NCI-H2081 (cell line): Measurements from ENCODE around the gene ZFPL1.

ENCODE experiments used
- DNase-seq, 2 experiments: peaks; one replicate each; lab custom pipeline; 2025; lab: John Stamatoyannopoulos, UW

The ZFPL1 gene

DNA sequence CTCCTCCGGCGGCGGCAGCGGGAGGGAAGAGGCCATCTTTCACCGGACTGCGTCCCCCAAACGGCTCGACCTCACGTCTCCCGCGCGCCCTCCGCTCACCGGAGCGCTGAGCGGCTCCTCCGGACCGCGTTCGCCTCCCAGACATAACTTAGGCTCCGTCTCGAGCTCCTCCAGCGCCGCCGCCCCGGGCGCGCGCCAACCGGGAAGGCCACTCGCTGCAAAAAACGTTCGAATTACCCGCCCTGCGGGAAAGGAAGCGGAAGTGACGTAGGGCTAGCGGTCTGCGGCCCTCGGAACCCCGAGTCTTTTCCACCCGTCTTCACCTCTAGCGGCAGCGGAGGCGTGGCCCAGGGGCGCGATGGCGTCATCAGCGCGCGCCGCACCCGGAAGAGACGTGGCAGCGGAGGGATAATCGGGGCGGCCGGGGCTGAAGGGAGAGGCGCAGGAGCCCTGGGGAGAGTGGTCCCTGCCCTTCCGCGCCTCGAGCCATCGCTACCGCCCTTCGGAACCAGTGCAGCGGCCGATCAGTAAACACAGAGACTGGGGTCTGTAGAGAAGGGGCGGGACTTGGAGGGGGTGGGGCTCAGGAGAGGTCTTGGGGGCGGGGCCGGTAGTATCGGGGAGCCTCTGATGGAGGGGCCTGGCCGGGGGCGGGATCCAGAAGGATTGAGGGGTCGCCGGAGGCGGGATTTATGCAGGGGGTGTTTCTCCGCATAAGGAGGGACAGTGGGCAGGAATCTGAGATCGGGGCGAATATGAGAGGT is at the start of gene ZFPL1, which contains the start of gene CDCA5:
TSS of gene ZFPL1 (plus strand) at position 389 of the 764 bp plus-strand sequence. CDS start 477 bp downstream, outside the sequence.
TSS of gene CDCA5 (minus strand) at position 207 of the 764 bp plus-strand sequence. CDS start at position 145, 62 bp downstream.
- peak; percentile 95 to 96 for DNase-seq

DNA sequence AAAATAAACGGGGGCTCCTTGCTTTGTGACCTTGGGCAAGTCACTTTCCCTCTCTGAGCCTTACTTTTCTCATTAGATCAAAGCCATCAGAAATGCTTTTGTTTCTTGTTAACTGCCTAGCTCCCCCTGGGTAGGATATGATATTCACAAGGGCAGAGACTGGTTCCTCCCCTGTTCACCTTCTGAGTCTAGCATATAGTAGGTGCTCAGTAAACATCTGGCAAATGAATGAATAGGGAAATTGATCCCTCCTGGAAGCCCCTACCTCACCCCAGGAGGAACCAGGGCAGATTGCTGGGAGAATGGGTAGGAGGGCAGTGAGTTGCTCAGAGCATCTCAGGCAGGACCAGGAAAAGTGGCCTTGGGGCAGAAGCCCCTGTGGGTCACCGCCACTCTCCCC is 49.6 kb upstream of the ZFPL1 start:
- no peak for DNase-seq

DNA sequence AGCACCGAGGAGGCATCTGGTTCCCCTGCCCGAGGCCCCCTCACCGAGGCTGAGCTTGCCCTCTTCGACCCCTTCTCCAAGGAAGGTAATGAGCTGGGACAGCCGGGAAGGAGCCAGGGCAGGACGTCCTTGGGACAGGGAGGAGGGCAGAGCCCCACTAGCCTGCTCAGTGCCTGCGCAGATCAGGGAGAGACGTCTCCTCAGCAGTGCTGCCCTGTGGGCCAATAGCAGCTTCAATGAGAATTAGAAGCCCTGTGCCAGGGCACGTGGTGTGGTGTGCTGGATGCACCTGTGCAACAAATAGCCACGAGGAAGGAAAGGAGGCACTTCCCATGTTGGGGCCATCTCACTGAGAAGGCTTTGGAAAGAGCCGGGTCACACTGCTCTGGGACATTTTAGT is 48.4 kb upstream of the ZFPL1 start:
- no peak for DNase-seq

DNA sequence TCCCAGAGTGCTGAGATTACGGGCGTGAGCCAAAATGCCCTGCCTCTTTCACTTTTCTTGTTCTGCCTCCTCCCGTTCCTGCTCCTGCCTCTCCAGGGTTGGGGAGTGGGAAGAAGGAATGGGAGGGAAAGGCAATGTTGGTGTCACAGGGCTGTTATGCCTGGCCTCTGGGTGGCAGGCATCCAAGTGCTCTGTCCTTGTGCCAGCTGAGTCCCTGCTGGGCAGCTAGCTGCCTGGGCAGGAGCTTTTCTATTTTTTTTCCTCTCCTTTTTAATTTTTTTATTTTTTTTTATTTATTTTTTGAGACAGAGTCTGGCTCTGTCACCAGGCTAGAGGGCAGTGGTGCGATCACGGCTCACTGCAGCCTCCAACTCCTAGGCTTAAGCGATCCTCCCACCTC is 47.1 kb upstream of the ZFPL1 start:
- DNase-seq: peak in 1 of 2 experiments; percentile 38

DNA sequence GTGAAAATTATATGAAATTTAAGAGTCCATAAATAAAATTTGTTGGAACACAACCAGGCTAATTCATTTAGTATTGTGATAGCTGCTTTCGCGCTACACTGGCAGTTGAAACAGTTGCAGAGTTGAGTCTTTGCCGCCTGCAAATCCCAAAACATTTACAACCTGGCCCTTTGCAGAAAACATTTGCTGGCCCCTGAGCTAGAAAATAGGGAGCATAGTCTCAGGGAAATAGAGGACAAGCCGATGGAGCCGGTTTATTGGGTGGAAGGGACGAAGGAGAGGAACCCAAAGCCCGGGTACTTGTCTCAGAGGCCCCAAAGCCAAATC is 43.5 kb upstream of the ZFPL1 start:
- no peak for DNase-seq

DNA sequence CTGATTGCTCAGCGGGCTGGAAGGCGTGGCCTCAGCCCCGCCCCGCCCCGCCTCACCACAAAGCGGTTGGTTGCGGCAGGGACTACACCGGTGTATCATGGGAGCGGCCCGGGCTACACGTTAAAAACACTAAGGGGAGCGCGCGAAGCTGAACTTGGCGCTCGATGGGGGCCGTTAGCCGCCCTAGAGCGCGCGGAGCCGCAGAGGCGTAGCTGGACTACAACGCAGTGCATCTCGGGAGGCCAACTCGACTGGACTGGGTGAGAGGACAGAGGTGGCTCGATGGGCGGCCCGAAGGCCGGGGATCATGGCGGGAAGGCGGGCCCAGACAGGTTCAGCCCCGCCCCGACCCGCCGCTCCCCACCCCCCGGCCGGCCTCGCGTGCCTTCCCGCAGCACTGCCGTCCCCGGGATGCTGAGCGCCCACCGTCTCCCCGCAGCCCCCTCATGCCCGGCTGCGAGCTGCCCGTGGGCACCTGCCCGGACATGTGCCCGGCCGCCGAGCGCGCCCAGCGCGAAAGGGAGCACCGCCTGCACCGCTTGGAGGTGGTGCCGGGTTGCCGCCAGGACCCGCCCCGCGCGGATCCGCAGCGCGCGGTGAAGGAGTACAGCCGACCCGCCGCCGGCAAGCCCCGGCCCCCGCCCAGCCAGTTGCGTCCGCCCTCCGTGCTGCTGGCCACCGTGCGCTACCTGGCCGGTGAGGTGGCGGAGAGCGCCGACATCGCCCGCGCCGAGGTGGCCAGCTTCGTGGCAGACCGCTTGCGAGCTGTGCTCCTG is 43.0 kb upstream of the ZFPL1 start, which contains the start of gene SAC3D1:
TSS of gene SAC3D1 (plus strand) at position 364 of the 776 bp plus-strand sequence. CDS start at position 447, 83 bp downstream.
- DNase-seq: peak; percentile 94 to 97

DNA sequence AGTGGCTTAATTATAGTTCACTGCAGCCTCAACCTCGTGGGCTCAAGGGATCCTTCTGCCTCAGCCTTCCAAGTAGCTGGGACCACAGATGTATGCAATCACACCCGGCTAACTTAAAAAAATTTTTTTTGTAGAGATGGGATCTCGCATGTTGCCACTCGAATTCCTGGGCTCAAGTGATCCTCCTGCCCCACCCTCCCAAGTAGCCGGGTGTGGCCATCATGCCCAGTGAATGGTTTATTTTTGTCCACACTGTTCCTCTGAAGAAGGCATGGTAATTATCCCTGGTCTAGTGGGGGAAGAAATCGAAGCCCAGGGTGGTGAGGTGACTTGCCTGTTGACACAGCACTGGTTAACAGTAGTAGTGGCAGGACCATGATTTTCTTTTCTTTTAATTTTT is 41.1 kb upstream of the ZFPL1 start:
- no peak for DNase-seq

DNA sequence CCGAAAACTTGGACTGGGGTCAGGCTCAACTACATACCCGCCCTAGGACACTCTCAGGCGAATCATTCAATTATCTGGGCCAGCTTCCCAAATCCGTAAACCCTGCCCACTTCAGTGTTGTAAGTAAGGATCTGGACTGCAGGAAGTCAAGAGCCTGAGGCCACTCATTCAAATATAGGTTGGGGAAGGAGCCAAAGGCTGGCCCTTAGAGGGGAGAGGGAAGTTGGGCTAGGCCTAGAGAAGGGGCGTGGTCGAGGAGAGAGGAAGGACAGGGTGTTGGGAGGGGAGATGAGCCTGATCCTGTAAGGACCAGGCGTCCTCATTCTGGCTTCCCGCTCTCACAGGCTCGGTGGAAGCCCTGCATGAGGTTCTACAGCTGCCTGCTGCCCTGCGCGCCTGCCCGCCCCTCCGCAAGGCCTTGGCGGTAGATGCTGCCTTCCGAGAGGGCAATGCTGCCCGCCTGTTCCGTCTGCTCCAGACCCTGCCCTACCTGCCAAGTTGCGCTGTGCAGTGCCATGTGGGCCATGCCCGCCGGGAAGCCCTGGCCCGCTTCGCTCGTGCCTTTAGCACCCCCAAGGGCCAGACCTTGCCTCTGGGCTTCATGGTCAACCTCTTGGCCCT is 40.0 kb upstream of the ZFPL1 start:
- no peak for DNase-seq

DNA sequence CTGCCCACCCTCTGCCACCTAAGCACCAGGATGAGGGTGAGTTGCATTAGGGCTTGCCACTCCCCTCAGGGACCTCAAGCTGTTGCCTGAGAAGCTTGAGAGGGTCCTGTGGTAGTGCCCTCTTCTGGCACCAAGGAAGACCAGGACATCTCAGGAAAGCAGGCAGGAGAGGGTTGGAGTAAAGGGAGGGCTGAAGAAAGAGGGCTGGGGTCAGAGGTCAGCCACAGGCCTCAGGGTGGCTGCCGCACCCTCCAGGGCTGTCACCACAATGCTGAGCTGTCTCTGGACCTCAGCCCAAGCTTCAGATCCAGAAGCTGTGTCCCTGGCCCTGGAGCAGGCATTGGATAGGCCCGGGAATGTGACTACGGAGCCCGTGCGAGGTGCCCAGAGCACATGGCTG is 39.0 kb upstream of the ZFPL1 start:
- DNase-seq: no peak

DNA sequence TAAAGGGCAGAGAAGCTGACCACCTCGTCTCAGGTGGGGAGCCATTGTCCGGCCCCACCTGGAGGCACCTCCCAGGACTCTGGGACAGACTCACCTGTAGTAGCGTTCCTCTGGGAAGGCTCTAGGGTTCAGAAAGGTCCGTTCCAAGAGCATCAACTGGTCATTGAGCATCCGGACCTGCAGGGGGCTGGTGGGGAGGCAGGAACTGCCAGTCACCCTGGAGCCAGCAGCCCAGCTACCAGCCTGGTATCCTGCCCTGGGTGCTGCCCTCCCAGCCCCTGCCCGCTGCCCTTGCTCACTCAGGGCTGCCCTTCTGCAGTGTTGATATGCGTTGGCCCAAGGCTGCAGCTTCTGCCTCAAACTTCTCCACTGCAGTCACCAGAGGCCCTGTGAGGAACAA is 38.3 kb upstream of the ZFPL1 start:
- DNase-seq: no peak

DNA sequence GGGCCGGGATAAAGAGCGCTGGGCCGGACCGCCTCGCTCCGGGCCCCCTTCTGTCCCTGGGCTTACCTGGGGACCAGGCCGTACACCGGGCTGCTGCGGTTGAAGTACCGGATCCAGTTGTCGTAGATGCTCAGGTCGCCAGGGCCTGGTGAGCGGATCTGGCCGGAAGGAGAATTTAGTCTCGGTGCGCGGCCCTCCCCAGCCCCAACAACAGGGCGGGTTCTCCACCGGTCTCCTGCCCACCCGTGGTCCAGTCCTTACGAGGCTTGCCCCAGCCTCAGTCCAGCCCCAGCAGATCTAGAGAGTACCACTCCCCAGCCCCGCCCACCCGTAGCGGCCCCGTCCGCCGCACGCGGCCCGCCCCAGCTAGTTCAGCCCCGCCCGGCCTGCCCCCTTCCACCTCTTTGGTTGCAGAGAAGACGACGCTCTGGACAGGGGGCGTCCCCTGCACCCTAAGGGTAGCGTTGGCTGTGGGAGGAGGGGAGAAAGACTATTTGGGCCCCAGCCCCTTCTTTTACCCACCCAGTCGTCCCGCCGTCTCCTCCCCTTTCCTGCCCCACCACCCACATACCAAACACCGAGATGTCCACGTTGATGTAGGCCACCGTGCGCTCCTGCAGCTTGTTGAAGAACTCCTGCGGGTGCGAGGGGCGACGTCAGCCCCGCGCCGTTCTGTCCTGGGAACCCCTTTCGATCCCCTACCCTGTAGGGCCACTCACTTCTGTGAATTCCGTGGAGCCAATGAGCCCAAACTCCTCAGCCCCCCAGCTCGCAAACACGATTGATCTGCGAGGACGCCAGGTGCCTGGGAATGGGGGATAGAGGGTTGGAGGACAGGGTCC is 36.2 kb upstream of the ZFPL1 start:
- DNase-seq: no peak

DNA sequence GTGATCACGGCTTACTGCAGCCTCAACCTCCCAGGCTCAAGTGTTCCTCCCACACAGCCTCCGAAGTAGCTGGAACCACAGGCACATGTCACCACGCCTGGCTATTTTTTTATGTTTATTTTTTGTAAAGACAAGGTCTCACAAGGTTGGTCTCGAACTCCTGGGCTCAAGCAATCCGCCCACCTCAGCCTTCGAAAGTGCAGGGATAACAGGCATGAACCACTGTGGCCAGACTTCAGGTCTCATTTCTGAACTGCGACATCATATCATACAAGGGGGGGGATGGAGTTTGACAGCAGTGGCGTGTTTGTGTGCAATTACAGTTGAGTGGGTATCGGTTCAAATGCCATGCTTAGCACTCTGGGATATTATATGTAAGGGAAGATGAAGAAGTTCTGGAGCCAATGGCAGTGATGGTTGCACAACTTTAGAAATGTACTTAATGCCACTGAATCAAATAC is 32.6 kb upstream of the ZFPL1 start:
- no peak for DNase-seq

DNA sequence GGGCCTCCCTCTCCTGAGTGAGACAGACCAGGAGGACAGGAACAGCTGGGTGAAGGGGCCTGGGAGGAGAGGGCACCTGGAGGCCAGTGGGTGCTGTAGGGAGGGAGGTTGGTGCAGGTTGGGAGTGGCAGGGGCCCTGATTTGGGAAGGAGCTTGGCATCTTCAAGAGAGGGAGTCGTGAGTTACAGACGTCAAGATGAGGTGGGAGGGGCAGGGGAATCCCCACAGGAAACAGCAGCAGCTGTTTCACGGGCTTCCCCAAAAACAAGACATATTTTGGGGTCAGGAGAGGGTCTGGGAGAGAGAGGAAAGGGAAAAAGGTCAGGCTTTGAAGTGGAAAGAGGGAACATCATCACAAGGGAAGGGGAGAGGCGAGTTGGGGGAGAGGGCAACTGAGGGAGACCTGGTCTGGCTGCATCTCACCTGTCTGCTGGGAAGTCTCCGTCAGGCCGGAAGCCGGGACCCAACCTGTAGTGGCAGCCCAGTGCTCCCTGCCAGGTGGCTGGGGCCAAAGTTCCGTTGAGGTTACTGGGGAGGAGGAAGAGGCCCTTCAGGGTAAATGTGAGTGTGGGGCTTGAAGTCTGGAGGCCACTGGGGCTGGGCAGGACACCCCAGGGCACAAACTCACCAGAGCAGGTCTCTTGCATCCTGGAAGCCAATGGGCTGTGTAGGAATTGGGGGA is 30.1 kb upstream of the ZFPL1 start:
- no peak for DNase-seq

DNA sequence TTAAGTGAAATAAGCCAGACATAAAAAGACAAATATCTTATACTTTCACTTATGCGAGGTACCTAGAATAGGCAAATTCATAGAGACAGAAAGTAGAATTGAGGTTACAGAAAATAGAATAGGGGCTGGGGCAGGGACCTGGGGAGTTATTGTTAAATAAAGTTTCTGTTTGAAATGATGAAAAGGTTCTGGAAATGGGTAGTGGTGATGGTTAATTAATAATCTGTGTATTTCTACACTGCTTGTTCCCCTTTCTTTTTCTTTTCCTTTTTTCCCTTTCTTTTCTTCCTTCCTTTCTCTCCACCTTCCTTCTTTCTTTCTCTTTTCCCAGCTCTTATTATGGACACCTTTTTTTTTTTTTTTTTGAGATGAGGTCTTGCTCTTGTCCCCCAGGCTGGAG is 28.5 kb upstream of the ZFPL1 start:
- DNase-seq: no peak

DNA sequence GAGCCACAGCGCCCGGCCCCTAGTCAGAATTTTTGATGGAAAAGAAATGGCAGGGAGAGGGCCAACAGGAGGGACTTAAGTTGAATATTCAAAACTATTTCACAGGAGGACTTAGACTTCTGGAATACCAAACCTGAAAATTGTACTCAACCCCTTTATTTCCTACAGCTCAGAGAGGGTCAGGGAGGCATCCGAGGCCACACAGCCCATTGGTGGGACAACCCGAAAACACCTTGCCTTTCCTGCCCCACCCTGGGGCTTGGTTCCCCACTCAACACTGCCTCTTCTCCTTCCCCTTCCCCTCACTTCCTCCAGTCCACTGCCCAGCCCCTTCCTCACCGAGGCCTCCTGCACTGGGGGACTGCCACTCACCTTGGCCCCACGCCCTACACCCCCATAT is 27.0 kb upstream of the ZFPL1 start:
- DNase-seq: no peak

DNA sequence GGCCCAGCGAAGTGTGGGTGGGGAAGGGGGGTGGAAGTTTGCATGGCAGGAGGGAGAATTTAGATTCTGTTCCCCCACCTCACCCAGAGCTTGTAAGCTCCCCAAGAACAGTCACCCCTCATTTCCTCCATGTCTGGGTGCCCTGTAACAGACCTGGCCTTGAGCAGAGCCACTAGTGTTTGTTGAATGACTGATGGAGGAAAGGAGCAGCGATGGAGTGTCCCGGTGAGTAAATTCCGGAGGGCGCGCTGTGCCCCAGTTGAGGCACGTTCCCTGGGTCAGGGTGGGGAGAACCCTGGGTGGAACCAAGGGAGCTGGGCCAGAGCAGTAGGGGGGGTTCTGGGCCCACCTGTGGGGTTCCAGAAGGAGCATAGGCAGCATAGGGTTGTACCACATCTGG is 26.5 kb upstream of the ZFPL1 start:
- DNase-seq: no peak

DNA sequence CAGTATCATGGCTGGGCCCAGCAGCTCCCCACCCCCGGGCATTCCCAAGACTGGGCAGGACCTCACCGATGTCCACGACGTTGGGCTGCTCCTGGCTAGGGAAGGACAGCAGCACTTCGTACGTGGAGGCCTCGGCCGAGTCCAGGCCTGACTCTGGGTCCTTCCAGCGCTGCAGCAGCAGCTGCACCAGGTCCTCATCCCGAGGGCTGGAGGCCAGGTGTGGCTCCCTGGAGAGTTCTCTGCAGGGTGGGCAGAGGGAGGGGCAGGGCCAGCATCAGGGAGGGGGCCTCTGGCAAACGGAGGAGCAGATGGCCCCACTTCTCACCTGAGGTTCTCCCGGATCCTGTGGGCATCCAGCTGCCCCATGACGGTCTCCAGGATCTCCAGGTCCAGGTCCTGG is 26.0 kb upstream of the ZFPL1 start:
- DNase-seq: peak in 1 of 2 experiments; percentile 35

DNA sequence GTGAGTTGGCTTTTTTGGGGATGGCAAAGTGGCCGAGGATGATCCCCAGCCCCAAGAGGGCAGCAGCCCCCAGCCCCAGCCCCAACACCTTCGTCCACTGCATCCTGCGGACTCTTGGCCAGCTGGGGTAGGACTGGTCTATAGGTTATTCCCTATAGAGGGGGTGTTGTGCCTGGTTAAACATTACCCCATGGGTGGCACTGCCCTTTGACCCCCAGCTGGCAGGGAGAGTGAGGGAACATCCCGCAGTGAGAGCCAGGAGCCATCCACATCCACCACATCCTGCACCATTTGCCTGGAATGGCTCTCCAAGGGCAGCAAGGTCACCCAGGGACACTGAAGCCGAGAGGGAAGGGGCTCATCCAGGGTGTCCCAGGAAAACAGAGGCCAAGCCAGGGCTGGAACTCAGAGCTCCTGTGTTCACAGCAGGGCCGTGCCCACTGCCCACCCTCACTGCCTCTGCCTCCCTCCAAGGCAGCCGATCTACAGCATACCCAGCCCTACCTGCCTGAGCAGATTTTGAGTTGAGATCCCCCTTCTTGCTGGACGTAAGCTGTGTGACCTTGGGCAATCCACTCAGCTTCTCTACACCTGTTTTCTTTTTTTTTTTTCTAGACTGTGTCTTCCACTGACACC is 25.5 kb upstream of the ZFPL1 start, which contains the start of gene NAALADL1:
TSS of gene NAALADL1 (minus strand) at position 135 of the 636 bp plus-strand sequence. CDS start at position 103, 32 bp downstream.
- no peak for DNase-seq

DNA sequence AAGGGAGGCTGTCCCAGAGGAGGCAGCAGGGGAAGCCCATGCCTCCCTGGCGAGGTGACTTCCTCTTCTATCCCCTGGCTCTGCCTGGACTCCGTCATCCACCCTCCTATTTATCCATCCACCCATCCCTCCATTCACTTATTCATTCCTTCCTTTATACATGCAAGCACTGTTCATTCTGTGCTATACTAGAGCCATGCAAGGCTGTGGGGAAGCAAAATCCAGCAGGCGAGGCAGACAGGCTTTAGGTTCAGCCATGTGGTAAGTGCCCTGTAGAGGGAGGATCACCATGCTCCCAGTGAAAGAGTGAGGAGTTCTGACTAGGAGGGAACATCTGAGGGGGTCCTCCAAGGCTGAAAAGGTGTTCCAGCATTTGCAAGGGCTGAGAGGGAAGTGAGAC is 24.5 kb upstream of the ZFPL1 start:
- no peak for DNase-seq
